OCI-LY1 (cell line): ENCODE results near the gene RUNX3.

ENCODE experiments used
- H2AFZ ChIP-seq: fragments of 200-600 bp; sonication (generic), shearing (Covaris generic); 2 replicates; pipeline ENCODE4 v1.6.0; 2014; ENCODE audit warnings: antibody characterized with exemption, mild to moderate bottlenecking, low read length
- H3F3A ChIP-seq: fragments of 200-600 bp; sonication (generic), shearing (Covaris generic); 2 replicates; pipeline ENCODE4 v1.6.0; 2014; ENCODE audit warnings: mild to moderate bottlenecking, antibody characterized with exemption, low read length, moderate library complexity; ENCODE audit not compliant: insufficient read depth
- H3K27ac ChIP-seq: fragments of 200-600 bp; sonication (generic); 2 replicates; pipeline ENCODE4 v1.5.1; 2014; ENCODE audit warnings: low read length, mixed run types, mild to moderate bottlenecking, low read depth; ENCODE audit not compliant: poor library complexity, severe bottlenecking
- H3K27me3 ChIP-seq: fragments of 200-600 bp; sonication (generic); 2 replicates; pipeline ENCODE4 v1.6.0; 2014; ENCODE audit warnings: antibody characterized with exemption, mild to moderate bottlenecking, low read length, moderate library complexity; ENCODE audit not compliant: insufficient read depth
- H3K36me3 ChIP-seq: fragments of 200-600 bp; sonication (generic); 2 replicates; pipeline ENCODE4 v1.6.1; 2014; ENCODE audit warnings: mild to moderate bottlenecking, antibody characterized with exemption, low read length, moderate library complexity, mixed read lengths; ENCODE audit not compliant: insufficient read depth
- H3K4me1 ChIP-seq: fragments of 200-600 bp; sonication (generic); 2 replicates; pipeline ENCODE4 v1.5.1; 2014; ENCODE audit warnings: mild to moderate bottlenecking, low read length, moderate library complexity; ENCODE audit not compliant: insufficient read depth, severe bottlenecking
- H3K4me2 ChIP-seq: fragments of 200-600 bp; sonication (generic), shearing (Covaris generic); 2 replicates; pipeline ENCODE4 v1.6.1; 2014; ENCODE audit warnings: low read length
- H3K4me3 ChIP-seq: fragments of 200-600 bp; sonication (generic); 2 replicates; pipeline ENCODE4 v1.5.1; 2014; ENCODE audit warnings: low read length, low read depth, mild to moderate bottlenecking, mixed read lengths; ENCODE audit not compliant: poor library complexity, severe bottlenecking
- H3K79me2 ChIP-seq: fragments of 200-600 bp; shearing (Covaris generic); 2 replicates; pipeline ENCODE4 v1.6.1; 2016; ENCODE audit warnings: mixed run types, low read length, mixed read lengths; ENCODE audit not compliant: insufficient read depth
- H3K9ac ChIP-seq: fragments of 200-600 bp; sonication (generic), shearing (Covaris generic); 2 replicates; pipeline ENCODE4 v1.6.1; 2014; ENCODE audit warnings: mild to moderate bottlenecking, low read length, mixed read lengths
- H3K9me2 ChIP-seq: fragments of 200-600 bp; sonication (generic), shearing (Covaris generic); 2 replicates; pipeline ENCODE4 v1.6.1; 2014; ENCODE audit warnings: low read depth, mild to moderate bottlenecking, low read length, mixed read lengths
- H3K9me3 ChIP-seq: fragments of 200-600 bp; shearing (Covaris generic); 2 replicates; pipeline ENCODE4 v1.6.1; 2014; ENCODE audit warnings: low read length, mixed read lengths
- H4K20me1 ChIP-seq: fragments of 200-600 bp; sonication (generic), shearing (Covaris generic); 2 replicates; pipeline ENCODE4 v1.6.0; 2016; ENCODE audit warnings: mild to moderate bottlenecking, low read length; ENCODE audit not compliant: insufficient read depth
- EZH2 ChIP-seq: fragments of 200-600 bp; sonication (generic), shearing (Covaris generic); IDR thresholded peaks from 2 replicates; pipeline ENCODE4 v1.8.0; 2017; ENCODE audit warnings: borderline replicate concordance, mixed run types, mild to moderate bottlenecking, antibody characterized with exemption, low read length, moderate library complexity, mixed read lengths
- TF ChIP-seq, protein P1 (sequence below): fragments of 200-600 bp; sonication (generic), shearing (Covaris generic); IDR thresholded peaks from 2 replicates; pipeline ENCODE4 v1.5.1; 2017; ENCODE audit warnings: mild to moderate bottlenecking, antibody characterized with exemption, low read length, moderate library complexity, mixed read lengths

Gene RUNX3

GRCh38 chr1:24963099-24963872 lies 33.2 kb upstream of the RUNX3 start:
- TF ChIP-seq, protein P1, sequence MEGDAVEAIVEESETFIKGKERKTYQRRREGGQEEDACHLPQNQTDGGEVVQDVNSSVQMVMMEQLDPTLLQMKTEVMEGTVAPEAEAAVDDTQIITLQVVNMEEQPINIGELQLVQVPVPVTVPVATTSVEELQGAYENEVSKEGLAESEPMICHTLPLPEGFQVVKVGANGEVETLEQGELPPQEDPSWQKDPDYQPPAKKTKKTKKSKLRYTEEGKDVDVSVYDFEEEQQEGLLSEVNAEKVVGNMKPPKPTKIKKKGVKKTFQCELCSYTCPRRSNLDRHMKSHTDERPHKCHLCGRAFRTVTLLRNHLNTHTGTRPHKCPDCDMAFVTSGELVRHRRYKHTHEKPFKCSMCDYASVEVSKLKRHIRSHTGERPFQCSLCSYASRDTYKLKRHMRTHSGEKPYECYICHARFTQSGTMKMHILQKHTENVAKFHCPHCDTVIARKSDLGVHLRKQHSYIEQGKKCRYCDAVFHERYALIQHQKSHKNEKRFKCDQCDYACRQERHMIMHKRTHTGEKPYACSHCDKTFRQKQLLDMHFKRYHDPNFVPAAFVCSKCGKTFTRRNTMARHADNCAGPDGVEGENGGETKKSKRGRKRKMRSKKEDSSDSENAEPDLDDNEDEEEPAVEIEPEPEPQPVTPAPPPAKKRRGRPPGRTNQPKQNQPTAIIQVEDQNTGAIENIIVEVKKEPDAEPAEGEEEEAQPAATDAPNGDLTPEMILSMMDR = no peak
- no peak for TF ChIP-seq EZH2
- H3K9me2 ChIP-seq = no peaks in the 10 kb centered on the region
- no peak overlapping the region for H3K27ac ChIP-seq
- no peaks in the 10 kb centered on the region for H3F3A ChIP-seq
- H3K36me3 ChIP-seq = no peaks in the 10 kb centered on the region
- H4K20me1 ChIP-seq = no peaks in the 10 kb centered on the region
- H3K4me2 ChIP-seq = no peak overlapping the region
- no peak overlapping the region for H3K9ac ChIP-seq
- H3K27me3 ChIP-seq = no peaks in the 10 kb centered on the region; the same call in none of the 2 replicates
- no peaks in the 10 kb centered on the region for H3K9me3 ChIP-seq
- H3K4me3 ChIP-seq = no peak overlapping the region
- no peak overlapping the region for H2AFZ ChIP-seq
- H3K4me1 ChIP-seq = peaks cover 12% of the 10 kb centered on the region
- no peaks in the 10 kb centered on the region for H3K79me2 ChIP-seq

DNA sequence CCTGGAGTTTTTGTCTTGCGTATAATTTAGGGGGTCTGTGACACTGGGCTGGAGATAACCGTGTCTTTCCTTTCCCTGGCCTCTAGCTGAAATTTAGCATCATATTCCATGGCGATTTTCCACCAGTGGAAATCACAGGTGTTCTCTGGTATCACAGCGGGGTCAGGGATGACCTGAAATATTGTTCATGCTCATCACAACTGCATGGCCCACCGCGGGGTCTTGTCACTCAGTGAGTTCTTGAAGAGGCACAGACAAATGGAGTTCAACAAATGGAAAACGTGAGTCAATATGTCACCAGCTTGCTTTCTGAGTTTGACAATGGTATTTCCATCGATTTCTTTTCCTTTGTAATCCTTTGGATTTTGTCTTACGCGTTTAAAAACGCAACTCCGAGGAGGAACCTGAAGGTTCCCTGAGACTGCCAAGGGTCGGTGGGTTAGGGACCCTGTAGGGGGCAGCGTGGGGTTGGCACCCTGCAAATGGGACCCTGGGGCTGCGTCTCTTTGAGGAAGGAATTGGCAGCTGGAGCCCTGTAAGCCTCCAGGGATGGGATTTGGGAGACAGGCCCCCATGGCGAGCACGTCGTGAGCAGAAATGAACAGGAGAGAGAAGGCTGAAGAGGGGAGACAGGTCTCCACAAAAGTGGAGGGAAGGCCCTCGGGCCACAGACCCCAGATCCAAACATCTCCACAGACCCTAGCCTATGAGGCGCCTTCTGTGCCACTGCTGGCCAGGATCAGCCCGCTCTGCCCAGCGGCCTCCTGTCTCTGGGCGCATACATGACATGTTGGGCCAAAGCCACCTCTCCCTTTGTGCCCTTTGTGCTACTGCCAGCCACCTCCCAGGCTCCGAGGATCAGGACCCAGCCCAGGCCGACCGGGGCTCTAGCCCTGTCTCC lies 32.1 kb upstream of the RUNX3 start:
- no peak for TF ChIP-seq EZH2
- TF ChIP-seq, protein P1 = no peak
- no peaks in the 10 kb centered on the region for H4K20me1 ChIP-seq
- H2AFZ ChIP-seq = no peak overlapping the region
- no peak overlapping the region for H3K9ac ChIP-seq
- H3K27ac ChIP-seq = no peak overlapping the region
- no peaks in the 10 kb centered on the region for H3K79me2 ChIP-seq
- H3K9me3 ChIP-seq = no peaks in the 10 kb centered on the region
- H3K27me3 ChIP-seq = no peaks in the 10 kb centered on the region; the same call in none of the 2 replicates
- no peaks in the 10 kb centered on the region for H3F3A ChIP-seq
- no peak overlapping the region for H3K4me2 ChIP-seq
- peaks cover 12% of the 10 kb centered on the region for H3K4me1 ChIP-seq
- no peaks in the 10 kb centered on the region for H3K9me2 ChIP-seq
- H3K36me3 ChIP-seq = no peaks in the 10 kb centered on the region
- H3K4me3 ChIP-seq = no peak overlapping the region

DNA sequence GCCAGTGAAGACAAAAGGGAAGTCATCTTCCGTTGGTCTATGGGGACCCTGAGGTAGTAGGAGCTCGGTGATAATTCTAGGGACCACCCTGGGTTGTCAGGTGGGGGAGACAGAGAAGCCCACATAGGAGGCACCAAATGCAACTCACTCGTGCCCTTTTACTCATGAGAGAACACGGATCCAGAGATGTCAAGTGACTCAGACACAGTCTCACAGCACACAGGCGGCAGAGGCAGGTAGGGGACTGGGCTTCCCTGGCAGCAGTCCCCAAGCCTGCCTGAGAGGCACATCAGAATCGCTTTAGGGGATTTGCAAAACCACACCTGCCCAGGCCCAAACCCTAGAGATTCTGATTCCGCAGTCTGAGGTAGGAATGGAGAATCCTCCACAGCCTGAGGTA lies 31.3 kb upstream of the RUNX3 start:
- no peaks in the 10 kb centered on the region for H3K9me3 ChIP-seq
- no peaks in the 10 kb centered on the region for H4K20me1 ChIP-seq
- H3K79me2 ChIP-seq = no peaks in the 10 kb centered on the region
- H2AFZ ChIP-seq = no peak overlapping the region
- TF ChIP-seq, protein P1 = no peak
- TF ChIP-seq EZH2 = no peak
- no peak overlapping the region for H3K27ac ChIP-seq
- no peak overlapping the region for H3K9ac ChIP-seq
- H3K9me2 ChIP-seq = no peaks in the 10 kb centered on the region
- no peaks in the 10 kb centered on the region for H3F3A ChIP-seq
- no peaks in the 10 kb centered on the region for H3K36me3 ChIP-seq
- no peak overlapping the region for H3K4me2 ChIP-seq
- no peak overlapping the region for H3K4me3 ChIP-seq
- peaks cover 12% of the 10 kb centered on the region for H3K4me1 ChIP-seq
- H3K27me3 ChIP-seq = no peaks in the 10 kb centered on the region; the same call in none of the 2 replicates
